HG03196 (cell line): ENCODE measurements around the gene SST.

Source experiments
- ATAC-seq: cut with Tn5 transposase; IDR thresholded peaks from one replicate; pipeline ENCODE4 v1.9.1; 2021; ENCODE audit not compliant: unreplicated experiment

Gene SST

GRCh38 chr3:187636528-187636927 lies 33.7 kb downstream of the SST start:
- ATAC-seq = no peak

- no peak for ATAC-seq
Observed at GRCh38 chr3:187630404-187630803, 39.8 kb downstream of the SST start.

GRCh38 chr3:187629711-187630110 lies 40.5 kb downstream of the SST start:
- no peak for ATAC-seq

- ATAC-seq = no peak
Observed at GRCh38 chr3:187628169-187628568, 42.0 kb downstream of the SST start.

GRCh38 chr3:187626581-187626980 lies 43.6 kb downstream of the SST start:
- no peak for ATAC-seq

GRCh38 chr3:187624588-187624987 lies 45.6 kb downstream of the SST start:
- ATAC-seq = no peak

GRCh38 chr3:187623285-187623814 lies 46.8 kb downstream of the SST start:
- ATAC-seq = no peak

- no peak for ATAC-seq
Observed at GRCh38 chr3:187621881-187622280, 48.3 kb downstream of the SST start.

- no peak for ATAC-seq
Observed at GRCh38 chr3:187619461-187619860, 50.7 kb downstream of the SST start.
